Astrocyte (in vitro differentiated cells and primary cell): ENCODE measurements around the gene CLDN18. TPM values are rescaled to one million over a fixed set of nuclear protein-coding genes. Genes with fewer than 3 reads are reported as not detected.

Experiments
- DNase-seq: peaks from one replicate; pipeline ENCODE4 v3.0.0-alpha.2; 2010; ENCODE audit warnings: low read depth
- FAIRE-seq: peaks from 2 replicates; lab custom pipeline; 2011; peaks lifted over from hg19 to GRCh38; lab: Jason Lieb, UNC
- H2AFZ ChIP-seq: 2 replicates; pipeline ENCODE4 v1.6.0; 2012; ENCODE audit warnings: low read depth, low read length, inconsistent platforms
- H3K27ac ChIP-seq: 2 replicates; pipeline ENCODE4 v1.5.1; 2011; ENCODE audit warnings: low read depth, low read length, inconsistent platforms
- H3K27me3 ChIP-seq: 2 replicates; pipeline ENCODE4 v1.6.0; 2011; ENCODE audit warnings: low read length, inconsistent platforms; ENCODE audit not compliant: insufficient read depth
- H3K36me3 ChIP-seq: 2 replicates; pipeline ENCODE4 v1.5.1; 2011; ENCODE audit warnings: low read length, inconsistent platforms; ENCODE audit not compliant: insufficient read depth
- H3K4me1 ChIP-seq: 2 replicates; pipeline ENCODE4 v1.5.1; 2011; ENCODE audit warnings: low read length, inconsistent platforms; ENCODE audit not compliant: insufficient read depth
- H3K4me2 ChIP-seq: 2 replicates; pipeline ENCODE4 v1.6.0; 2012; ENCODE audit warnings: low read length, inconsistent platforms
- H3K4me3 ChIP-seq: 2 replicates; pipeline ENCODE4 v1.5.1; 2011; ENCODE audit warnings: low read depth, mild to moderate bottlenecking, low read length, inconsistent platforms; ENCODE audit not compliant: insufficient read depth
- H3K79me2 ChIP-seq: 2 replicates; pipeline ENCODE4 v1.6.0; 2012; ENCODE audit warnings: mild to moderate bottlenecking, low read length, inconsistent platforms; ENCODE audit not compliant: insufficient read depth
- H3K9ac ChIP-seq: 2 replicates; pipeline ENCODE4 v1.6.0; 2012; ENCODE audit warnings: mild to moderate bottlenecking, low read length, inconsistent platforms
- H3K9me3 ChIP-seq: 2 replicates; pipeline ENCODE4 v1.5.1; 2012; ENCODE audit warnings: low read depth, mild to moderate bottlenecking, low read length, inconsistent platforms; ENCODE audit not compliant: insufficient read depth
- H4K20me1 ChIP-seq: 2 replicates; pipeline ENCODE4 v1.6.0; 2012; ENCODE audit warnings: low read length, inconsistent platforms; ENCODE audit not compliant: insufficient read depth
- H3K27ac Mint-ChIP-seq: one replicate; pipeline ENCODE4 v1.8.0; 2021; ENCODE audit warnings: mild to moderate bottlenecking, mixed read lengths; ENCODE audit not compliant: unreplicated experiment
- H3K27me3 Mint-ChIP-seq: one replicate; pipeline ENCODE4 v1.8.0; 2021; ENCODE audit warnings: low read depth, mixed read lengths; ENCODE audit not compliant: unreplicated experiment
- H3K36me3 Mint-ChIP-seq: one replicate; pipeline ENCODE4 v1.8.0; 2021; ENCODE audit warnings: low read depth, mixed read lengths; ENCODE audit not compliant: unreplicated experiment
- H3K4me1 Mint-ChIP-seq: one replicate; pipeline ENCODE4 v1.8.0; 2021; ENCODE audit warnings: low read depth, mixed read lengths; ENCODE audit not compliant: unreplicated experiment
- H3K4me3 Mint-ChIP-seq: one replicate; pipeline ENCODE4 v1.8.0; 2021; ENCODE audit warnings: mild to moderate bottlenecking, moderate library complexity, mixed read lengths; ENCODE audit not compliant: unreplicated experiment
- H3K9me3 Mint-ChIP-seq: one replicate; pipeline ENCODE4 v1.8.0; 2021; ENCODE audit warnings: mild to moderate bottlenecking, mixed read lengths; ENCODE audit not compliant: unreplicated experiment
- CTCF ChIP-seq: IDR thresholded peaks from 2 replicates; pipeline ENCODE4 v1.5.1; 2011; ENCODE audit warnings: low read depth, mild to moderate bottlenecking, inconsistent platforms, low read length, moderate library complexity; ENCODE audit not compliant: insufficient read depth
- EZH2 ChIP-seq: IDR thresholded peaks from 2 replicates; pipeline ENCODE4 v1.6.1; 2012; ENCODE audit warnings: mild to moderate bottlenecking, low read length, inconsistent platforms; ENCODE audit not compliant: insufficient read depth
- total RNA-seq: library from RNA; stranded (reverse); gene quantifications from 2 replicates; pipeline ENCODE4 v1.2.1, GENCODE V29; 2021

CLDN18 gene
- total RNA-seq, 1 donor from 2014 or later, result not detected

GRCh38 chr3:138068579-138069174 is 58.7 kb downstream of the CLDN18 start:
- Histone ChIP-seq H3K79me2 (no peaks in the 10 kb centered on the region), H3K9me3 (no peaks in the 10 kb centered on the region), H3K27me3 (no peaks in the 10 kb centered on the region), H2AFZ (no peak overlapping the region), H3K9ac (no peak overlapping the region), H4K20me1 (peaks cover 2% of the 10 kb centered on the region), H3K36me3 (peaks cover 35% of the 10 kb centered on the region), H3K4me3 (no peak overlapping the region), H3K4me2 (no peak overlapping the region), H3K27ac (no peak overlapping the region), H3K4me1 (peaks cover 9% of the 10 kb centered on the region)
- Mint-ChIP-seq H3K9me3 (peaks cover 2% of the 10 kb centered on the region), H3K27me3 (no peaks in the 10 kb centered on the region), H3K4me3 (no peak overlapping the region), H3K27ac (no peak overlapping the region), H3K4me1 (peaks cover 6% of the 10 kb centered on the region), H3K36me3 (peaks cover 40% of the 10 kb centered on the region)
- TF ChIP-seq CTCF (peak; percentile 98), EZH2 (no peak)
- FAIRE-seq (no peak), DNase-seq (peak; percentile 41)

GRCh38 chr3:138070006-138070405 is 60.0 kb downstream of the CLDN18 start:
- FAIRE-seq, result no peak
- H3K79me2 ChIP-seq, result no peaks in the 10 kb centered on the region
- H3K4me3 ChIP-seq, result no peak overlapping the region
- DNase-seq, result no peak
- Mint-ChIP-seq H3K36me3 (peaks cover 37% of the 10 kb centered on the region), H3K9me3 (peaks cover 2% of the 10 kb centered on the region), H3K27me3 (no peaks in the 10 kb centered on the region), H3K4me3 (no peak overlapping the region), H3K4me1 (peaks cover 6% of the 10 kb centered on the region), H3K27ac (no peak overlapping the region)
- no peaks in the 10 kb centered on the region for H3K9me3 ChIP-seq
- no peak overlapping the region for H3K4me2 ChIP-seq
- H2AFZ ChIP-seq, result no peak overlapping the region
- H3K9ac ChIP-seq, result no peak overlapping the region
- H3K4me1 ChIP-seq, result peaks cover 9% of the 10 kb centered on the region
- peaks cover 30% of the 10 kb centered on the region for H3K36me3 ChIP-seq
- no peaks in the 10 kb centered on the region for H3K27me3 ChIP-seq
- H3K27ac ChIP-seq, result no peak overlapping the region
- TF ChIP-seq CTCF (no peak), EZH2 (no peak)
- H4K20me1 ChIP-seq, result peaks cover 2% of the 10 kb centered on the region

GRCh38 chr3:138072796-138073195 is 62.8 kb downstream of the CLDN18 start:
- peak overlapping the region; percentile 51 for H3K27ac ChIP-seq
- Mint-ChIP-seq H3K27me3 (no peaks in the 10 kb centered on the region), H3K36me3 (peaks cover 41% of the 10 kb centered on the region), H3K4me3 (peak overlapping the region; percentile 45), H3K27ac (no peak overlapping the region), H3K9me3 (peaks cover 2% of the 10 kb centered on the region), H3K4me1 (peaks cover 6% of the 10 kb centered on the region)
- no peak for FAIRE-seq
- no peak for DNase-seq
- H3K27me3 ChIP-seq, result no peaks in the 10 kb centered on the region
- H3K36me3 ChIP-seq, result peaks cover 10% of the 10 kb centered on the region
- H3K79me2 ChIP-seq, result no peaks in the 10 kb centered on the region
- H3K4me2 ChIP-seq, result peak overlapping the region; percentile 31
- TF ChIP-seq CTCF (no peak), EZH2 (no peak)
- peak overlapping the region; percentile 0 for H3K9ac ChIP-seq
- H3K4me3 ChIP-seq, result no peak overlapping the region
- peaks cover 2% of the 10 kb centered on the region for H4K20me1 ChIP-seq
- H3K4me1 ChIP-seq, result peaks cover 15% of the 10 kb centered on the region
- H3K9me3 ChIP-seq, result no peaks in the 10 kb centered on the region
- no peak overlapping the region for H2AFZ ChIP-seq
